ENCODE results near the gene FOXG1. TPM values are rescaled to one million over a fixed set of nuclear protein-coding genes. Genes with fewer than 3 reads are reported as not detected.

Gene FOXG1
- total RNA-seq, 1 experiment from 2014 or later: not detected

DNA sequence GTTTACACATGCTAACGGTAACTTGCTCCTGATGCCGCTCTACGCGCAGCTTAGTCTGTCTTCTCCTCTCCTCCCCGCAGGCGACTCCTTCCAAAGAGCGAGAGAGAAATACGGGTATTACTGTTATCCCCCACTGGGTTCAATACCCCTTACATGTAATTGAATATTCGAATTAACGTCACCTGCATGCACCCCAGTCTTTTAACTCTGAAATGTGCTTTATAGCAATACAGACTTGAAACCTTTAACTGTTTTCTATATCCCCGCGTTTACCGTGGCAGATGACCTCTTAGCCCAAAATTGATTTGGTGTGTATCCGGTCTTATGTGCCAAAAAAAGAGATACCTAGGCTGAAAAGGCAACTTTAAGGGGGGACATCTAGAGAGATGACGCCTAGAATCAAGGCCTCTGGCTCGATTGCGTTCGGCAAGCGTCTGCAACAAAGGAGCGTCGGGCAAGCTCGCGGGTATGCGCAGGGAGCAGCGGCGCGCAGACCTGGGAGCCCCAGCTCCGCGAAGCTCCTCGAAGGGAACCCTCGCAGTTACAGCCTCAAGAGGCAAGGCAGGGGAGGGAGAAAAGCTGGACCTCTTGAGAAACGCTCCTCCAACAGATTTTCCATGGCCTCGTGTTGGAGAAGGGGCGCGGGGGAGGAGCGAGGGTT, 6.8 kb upstream of the FOXG1 start:
- no peaks in the 10 kb centered on the region for H3K79me2 ChIP-seq (ENCODE audit: insufficient read depth, low read length)

More for the DNA sequence above, 6.8 kb upstream of the FOXG1 start:
- Histone ChIP-seq H3K4me3 (replicated peaks in 1 of 2; ENCODE audit: low read depth in 1 of 2, low read length in 2 of 2) (no peak overlapping the region), H3K4me1 (ENCODE audit: control insufficient read depth in 1 of 2, insufficient read depth in 2 of 2, low read length in 2 of 2) (no peaks in the 10 kb centered on the region), H3K9me3 (ENCODE audit: control insufficient read depth in 1 of 2, insufficient read depth in 1 of 2, low read depth in 1 of 2, low read length in 2 of 2) (peaks cover 0 to 12% of the 10 kb centered on the region in 2 experiments; a peak in 2 of 4 replicates), H2AFZ (ENCODE audit: low read depth, low read length, poor library complexity, severe bottlenecking) (no peak overlapping the region), H3K27me3 (ENCODE audit: insufficient read depth, low read length) (no peaks in the 10 kb centered on the region), H3K27ac (ENCODE audit: low read depth, low read length) (no peak overlapping the region), H3K9ac (ENCODE audit: low read length) (no peak overlapping the region), H4K20me1 (ENCODE audit: insufficient read depth) (no peaks in the 10 kb centered on the region), H3K4me2 (ENCODE audit: low read length) (no peak overlapping the region), H3K36me3 (ENCODE audit: control insufficient read depth in 1 of 2, insufficient read depth in 2 of 2, low read length in 2 of 2) (no peaks in the 10 kb centered on the region), H3K9me2 (ENCODE audit: insufficient read depth) (no peaks in the 10 kb centered on the region)
- ATAC-seq (no peak), DNase-seq (ENCODE audit: low read depth, low spot score) (no peak)
- TF ChIP-seq EZH2phosphoT487 (IDR thresholded peaks at IDR 0.05; ENCODE audit: borderline replicate concordance) (no peak), SRF (IDR thresholded peaks at IDR 0.05; ENCODE audit: low read depth) (no peak), POLR2AphosphoS5 (IDR thresholded peaks at IDR 0.05; ENCODE audit: low read depth, low read length) (no peak), EZH2 (IDR thresholded peaks at IDR 0.05) (no peak), EGR1 (IDR thresholded peaks at IDR 0.05; ENCODE audit: low read depth) (no peak), TCF7L2 (IDR thresholded peaks at IDR 0.05; ENCODE audit: borderline replicate concordance, extremely low read depth, insufficient read depth, insufficient read length) (no peak), POLR2A (IDR thresholded peaks at IDR 0.05; ENCODE audit: borderline replicate concordance, extremely low read depth, insufficient read depth, insufficient read length) (no peak), FOSL1 (IDR thresholded peaks at IDR 0.05; ENCODE audit: low read depth) (no peak), ZNF274 (IDR thresholded peaks at IDR 0.05; ENCODE audit: low read depth, low read length) (no peak), CEBPB (IDR thresholded peaks at IDR 0.05; ENCODE audit: low read depth) (no peak), CBX3 (IDR thresholded peaks at IDR 0.05; ENCODE audit: low read depth) (no peak)
- TF ChIP-seq, protein P1, sequence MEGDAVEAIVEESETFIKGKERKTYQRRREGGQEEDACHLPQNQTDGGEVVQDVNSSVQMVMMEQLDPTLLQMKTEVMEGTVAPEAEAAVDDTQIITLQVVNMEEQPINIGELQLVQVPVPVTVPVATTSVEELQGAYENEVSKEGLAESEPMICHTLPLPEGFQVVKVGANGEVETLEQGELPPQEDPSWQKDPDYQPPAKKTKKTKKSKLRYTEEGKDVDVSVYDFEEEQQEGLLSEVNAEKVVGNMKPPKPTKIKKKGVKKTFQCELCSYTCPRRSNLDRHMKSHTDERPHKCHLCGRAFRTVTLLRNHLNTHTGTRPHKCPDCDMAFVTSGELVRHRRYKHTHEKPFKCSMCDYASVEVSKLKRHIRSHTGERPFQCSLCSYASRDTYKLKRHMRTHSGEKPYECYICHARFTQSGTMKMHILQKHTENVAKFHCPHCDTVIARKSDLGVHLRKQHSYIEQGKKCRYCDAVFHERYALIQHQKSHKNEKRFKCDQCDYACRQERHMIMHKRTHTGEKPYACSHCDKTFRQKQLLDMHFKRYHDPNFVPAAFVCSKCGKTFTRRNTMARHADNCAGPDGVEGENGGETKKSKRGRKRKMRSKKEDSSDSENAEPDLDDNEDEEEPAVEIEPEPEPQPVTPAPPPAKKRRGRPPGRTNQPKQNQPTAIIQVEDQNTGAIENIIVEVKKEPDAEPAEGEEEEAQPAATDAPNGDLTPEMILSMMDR (IDR thresholded peaks at IDR 0.05 in 2 of 3, conservative IDR thresholded peaks at IDR 0.05 in 1 of 3; ENCODE audit: borderline replicate concordance in 1 of 3, insufficient read depth in 1 of 3, low read depth in 2 of 3, low read length in 2 of 3): no peak
- ChIA-PET RAD21 (ENCODE audit: low non-redundant PET in 1 of 2, low total read pairs in 2 of 2, uncharacterized antibody in 2 of 2, unreplicated experiment in 2 of 2) (no interaction called here), POLR2A (no interaction called here), CTCF (no interaction called here)
- intact Hi-C loops (cut with micrococcal nuclease): no loop called here
- no TSS peak for BruUV-seq (replicated peaks)

All from HCT116 (cell line).